Hematopoietic multipotent progenitor cell treated with erythropoietin and hydrocortisone succinate and interleukin-3 and kit ligand, for 4 days (in vitro differentiated cells): ENCODE measurements around the gene SMAD3.

ENCODE experiments used
- DNase-seq: peaks from one replicate; pipeline ENCODE4 v3.0.0-alpha.2; 2015

SMAD3 gene

GRCh38 chr15:67036775-67037555 is 28.4 kb upstream of the SMAD3 start:
- peak; percentile 32 for DNase-seq

GRCh38 chr15:67037694-67038093 is 27.7 kb upstream of the SMAD3 start:
- no peak for DNase-seq

GRCh38 chr15:67038736-67039135 is 26.7 kb upstream of the SMAD3 start:
- DNase-seq, result no peak

- peak; percentile 89 for DNase-seq
Measured at GRCh38 chr15:67039384-67040075, 25.9 kb upstream of the SMAD3 start.

GRCh38 chr15:67040277-67040676 is 25.1 kb upstream of the SMAD3 start:
- no peak for DNase-seq

- DNase-seq, result peak; percentile 58
Measured at GRCh38 chr15:67042551-67043142, 22.8 kb upstream of the SMAD3 start.

GRCh38 chr15:67043939-67044771 is 21.2 kb upstream of the SMAD3 start:
- no peak for DNase-seq

- DNase-seq, result no peak
Measured at GRCh38 chr15:67047149-67047661, 18.2 kb upstream of the SMAD3 start.

GRCh38 chr15:67048281-67049279 is 16.8 kb upstream of the SMAD3 start:
- peak; percentile 58 for DNase-seq

GRCh38 chr15:67049351-67050044 is 15.9 kb upstream of the SMAD3 start:
- no peak for DNase-seq

- DNase-seq, result no peak
Measured at GRCh38 chr15:67050062-67050461, 15.3 kb upstream of the SMAD3 start.

- DNase-seq, result no peak
Measured at GRCh38 chr15:67050522-67051087, 14.8 kb upstream of the SMAD3 start.

- peak; percentile 76 for DNase-seq
Measured at GRCh38 chr15:67051088-67052045, 14.0 kb upstream of the SMAD3 start.

GRCh38 chr15:67054676-67055075 is 10.7 kb upstream of the SMAD3 start:
- no peak for DNase-seq

- no peak for DNase-seq
Measured at GRCh38 chr15:67059127-67059553, 6.3 kb upstream of the SMAD3 start.

GRCh38 chr15:67061811-67062368 is 3.5 kb upstream of the SMAD3 start:
- DNase-seq, result no peak

GRCh38 chr15:67062369-67062985 is 2.9 kb upstream of the SMAD3 start:
- DNase-seq, result no peak
